HG03064 (cell line): ENCODE data around the gene CCDC69.
"Not testable (repeated sequence)": the region's sequence is repeated elsewhere in the genome, so short reads cannot be mapped to it uniquely, and the experiment has no call there.

ENCODE experiments used
- ATAC-seq: cut with Tn5 transposase; IDR thresholded peaks from one replicate; pipeline ENCODE4 v1.9.1; 2021; ENCODE audit warnings: low read depth; ENCODE audit not compliant: unreplicated experiment

Gene CCDC69

GRCh38 chr5:151223447-151224264 lies at the start of gene CCDC69:
Gene CCDC69 (minus strand): TSS chr5:151224092. CDS start chr5:151223970, 122 bp downstream.
- ATAC-seq = peak; percentile 73

- no peak for ATAC-seq
Measured at GRCh38 chr5:151271336-151271735, 47.4 kb upstream of the CCDC69 start.

- peak; percentile 81 for ATAC-seq
Measured at GRCh38 chr5:151270599-151270998, 46.7 kb upstream of the CCDC69 start.

GRCh38 chr5:151267491-151268260 lies 43.8 kb upstream of the CCDC69 start:
- ATAC-seq = no peak

- no peak for ATAC-seq
Measured at GRCh38 chr5:151264113-151264512, 40.2 kb upstream of the CCDC69 start.

GRCh38 chr5:151262532-151262931 lies 38.6 kb upstream of the CCDC69 start:
- ATAC-seq = no peak

- ATAC-seq = no peak
Measured at GRCh38 chr5:151259931-151260330, 36.0 kb upstream of the CCDC69 start.

GRCh38 chr5:151258816-151259215 lies 34.9 kb upstream of the CCDC69 start:
- ATAC-seq = no peak

- ATAC-seq = no peak
Measured at GRCh38 chr5:151258201-151258611, 34.3 kb upstream of the CCDC69 start.

GRCh38 chr5:151257731-151258181 lies 33.9 kb upstream of the CCDC69 start:
- ATAC-seq = peak; percentile 29

GRCh38 chr5:151255621-151256286 lies 31.9 kb upstream of the CCDC69 start:
- ATAC-seq = peak; percentile 35

- not testable (repeated sequence) for ATAC-seq
Measured at GRCh38 chr5:151254990-151255389, 31.1 kb upstream of the CCDC69 start.

- ATAC-seq = no peak
Measured at GRCh38 chr5:151254556-151254955, 30.7 kb upstream of the CCDC69 start.

GRCh38 chr5:151253605-151253950 lies 29.7 kb upstream of the CCDC69 start:
- ATAC-seq = no peak

- peak; percentile 81 for ATAC-seq
Measured at GRCh38 chr5:151252762-151253604, 29.1 kb upstream of the CCDC69 start, which contains the start of gene GM2A. Gene GM2A (plus strand): TSS chr5:151253185. CDS start chr5:151253217, 32 bp downstream.

- ATAC-seq = no peak
Measured at GRCh38 chr5:151251621-151252020, 27.7 kb upstream of the CCDC69 start.

- ATAC-seq = no peak
Measured at GRCh38 chr5:151251001-151251551, 27.2 kb upstream of the CCDC69 start.

GRCh38 chr5:151250346-151251000 lies 26.6 kb upstream of the CCDC69 start:
- no peak for ATAC-seq

- ATAC-seq = no peak
Measured at GRCh38 chr5:151249281-151249680, 25.4 kb upstream of the CCDC69 start.
